K562 (cell line): Measurements from ENCODE around the gene ZNF346. TPM values are rescaled to one million over a fixed set of nuclear protein-coding genes. Genes with fewer than 3 reads are reported as not detected.

Experiments
- CTCF ChIP-seq, 3 experiments: IDR thresholded peaks in 2 of 3; conservative IDR thresholded peaks in 1 of 3; 2 replicates each; pipeline ENCODE4 v1.5.1; 2011 to 2012; ENCODE audit warnings: low read length in 3 of 3, mild to moderate bottlenecking in 3 of 3, control low read depth in 2 of 3, improper control_type of control experiment in 1 of 3, inconsistent platforms in 1 of 3, low read depth in 1 of 3, mixed read lengths in 1 of 3, moderate library complexity in 1 of 3; ENCODE audit not compliant: insufficient read depth in 2 of 3
- HLTF ChIP-seq: fragments of 450-650 bp; IDR thresholded peaks from 2 replicates; pipeline ENCODE4 v1.6.1; 2016
- KLF16 ChIP-seq: IDR thresholded peaks from 2 replicates; pipeline ENCODE4 v1.6.1; 2016; ENCODE audit warnings: antibody characterized with exemption
- RB1 ChIP-seq: fragments of 450-650 bp; IDR thresholded peaks from 2 replicates; pipeline ENCODE4 v1.6.1; 2017; ENCODE audit warnings: low read depth, mild to moderate bottlenecking
- REST ChIP-seq, 2 experiments: fragments of 450-650 bp; formaldehyde crosslinking in 1 of 2; IDR thresholded peaks; 2 replicates each; pipeline versions ENCODE4 v1.4.0 to v1.6.1; 2014 to 2020; ENCODE audit warnings: mild to moderate bottlenecking in 2 of 2, borderline replicate concordance in 1 of 2, low read depth in 1 of 2
- SP2 ChIP-seq: IDR thresholded peaks from 2 replicates; pipeline ENCODE4 v1.6.1; 2011; ENCODE audit warnings: mild to moderate bottlenecking, low read depth, low read length, moderate library complexity; ENCODE audit not compliant: poor library complexity, severe bottlenecking; ENCODE audit errors: extremely low read depth
- TEAD4 ChIP-seq, 2 experiments: sonication (generic) in 1 of 2; formaldehyde crosslinking in 1 of 2; IDR thresholded peaks; 2 replicates each; pipeline versions ENCODE4 v1.6.1 to v1.8.0; 2012 to 2022; ENCODE audit warnings: borderline replicate concordance in 1 of 2, inconsistent platforms in 1 of 2, low read length in 1 of 2, mild to moderate bottlenecking in 1 of 2, missing genetic modification reagents in 1 of 2
- ZBTB7A ChIP-seq: IDR thresholded peaks from 2 replicates; pipeline ENCODE4 v1.6.1; 2011; ENCODE audit warnings: low read depth, mild to moderate bottlenecking, low read length, moderate library complexity, borderline replicate concordance; ENCODE audit not compliant: control insufficient read depth
- ZMIZ1 ChIP-seq, 2 experiments: fragments of 150-350 bp in 1 of 2; IDR thresholded peaks; 2 replicates each; pipeline ENCODE4 v1.6.1; 2012 to 2016; ENCODE audit warnings: low read depth in 2 of 2, low read length in 2 of 2, mild to moderate bottlenecking in 1 of 2, moderate library complexity in 1 of 2
- ZNF280A ChIP-seq: fragments of 450-650 bp; IDR thresholded peaks from 2 replicates; pipeline ENCODE4 v1.6.1; 2018; ENCODE audit warnings: mild to moderate bottlenecking, low read depth; ENCODE audit not compliant: partially characterized antibody
- polyA plus RNA-seq, 8 experiments: library from polyadenylated mRNA; depleted of rRNA in 4 of 8; stranded (reverse) in 5 of 8; unstranded in 3 of 8; fragments of >200 nt; fragmentation: Nextera tagmentation in 2 of 8; fragmentation: Illumina TruSeq in 1 of 8; extraction: Ambion mirVana in 2 of 8; extraction: Trizol in 1 of 8; gene quantifications; 2 replicates each; pipeline versions ENCODE4 v1.2.1 to v1.2.3, GENCODE V29; 2011 to 2014; ENCODE audit warnings: inconsistent platforms in 1 of 8, missing spikeins in 1 of 8
- total RNA-seq, 7 experiments: library from RNA; depleted of rRNA in 6 of 7; stranded (reverse); fragments of >200 nt in 6 of 7; fragmentation: Illumina TruSeq in 2 of 7; extraction: Trizol in 2 of 7; gene quantifications; 2 replicates each; pipeline versions ENCODE4 v1.2.1 to v1.2.3, GENCODE V29; 2011 to 2021; ENCODE audit warnings: low replicate concordance in 1 of 7

The ZNF346 gene
- total and polyA plus RNA-seq, 9 of the 15 experiments (the other 6 are each of a cell fraction or from before 2014, with no cell fraction given): 5.0 to 25.1 (median 20.1) TPM

GRCh38 chr5:177111720-177112394 lies 89.4 kb downstream of the ZNF346 start (continued):
- TF ChIP-seq RB1 (peak; percentile 66; the same call in 1 of the 2 replicates), KLF16 (no peak), HLTF (no peak), ZMIZ1 (IDR thresholded peaks at IDR 0.05; ENCODE audit: low read depth in 2 of 2, low read length in 2 of 2) (no peak), ZNF280A (no peak), CTCF (IDR thresholded peaks at IDR 0.05 in 2 of 3, conservative IDR thresholded peaks at IDR 0.05 in 1 of 3; ENCODE audit: insufficient read depth in 2 of 3, low read depth in 1 of 3, low read length in 3 of 3) (peak; percentile 92 to 99 (median 94)), TEAD4 (IDR thresholded peaks at IDR 0.05; ENCODE audit: low read length) (no peak), TEAD4 (CRISPR knock-in tag; IDR thresholded peaks at IDR 0.05; ENCODE audit: borderline replicate concordance) (no peak), REST (IDR thresholded peaks at IDR 0.05; ENCODE audit: borderline replicate concordance) (peak; percentile 88), REST (CRISPR knock-in tag; IDR thresholded peaks at IDR 0.05; ENCODE audit: low read depth) (no peak), ZBTB7A (peak; percentile 65; the same call in 1 of the 2 replicates), SP2 (no peak)
